Stimulated activated CD4-positive, alpha-beta T cell treated with anti-CD3 and anti-CD28 coated beads, Interleukin-1b, Interleukin-23, amount 100 ng/mL, for 24 hours (primary cell): ENCODE measurements around the gene ITPR3.
A peak's percentile ranks its signal among the peaks of the same experiment; 100 is the strongest.

ENCODE experiments used
- DNase-seq, 4 experiments: peaks; one replicate each; pipeline ENCODE4 v3.0.0-alpha.2; 2020; ENCODE audit warnings: low read depth in 4 of 4, low spot score in 1 of 4

The ITPR3 gene

DNA sequence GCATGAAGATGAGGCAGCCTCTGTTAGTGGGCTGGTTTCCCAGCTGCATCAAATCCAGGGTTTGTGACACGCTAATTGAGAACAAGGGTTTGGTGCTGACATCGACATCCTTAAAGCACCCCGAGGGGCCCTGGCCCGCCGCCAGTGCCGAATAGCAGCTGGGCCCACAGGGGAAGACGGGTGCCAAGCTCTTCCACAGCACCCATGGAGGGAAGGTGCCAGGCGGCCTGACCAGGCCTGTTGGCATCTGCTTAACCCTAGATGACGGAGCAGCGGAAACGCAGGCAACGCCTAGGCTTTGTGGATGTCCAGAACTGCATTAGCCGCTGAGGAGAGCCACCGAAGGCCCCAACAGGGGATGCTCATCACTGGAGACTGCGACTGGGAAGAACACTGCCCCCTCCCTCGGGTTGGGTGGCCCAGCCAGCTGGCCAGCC, 74.3 kb downstream of the ITPR3 start:
- DNase-seq: no peak

DNA sequence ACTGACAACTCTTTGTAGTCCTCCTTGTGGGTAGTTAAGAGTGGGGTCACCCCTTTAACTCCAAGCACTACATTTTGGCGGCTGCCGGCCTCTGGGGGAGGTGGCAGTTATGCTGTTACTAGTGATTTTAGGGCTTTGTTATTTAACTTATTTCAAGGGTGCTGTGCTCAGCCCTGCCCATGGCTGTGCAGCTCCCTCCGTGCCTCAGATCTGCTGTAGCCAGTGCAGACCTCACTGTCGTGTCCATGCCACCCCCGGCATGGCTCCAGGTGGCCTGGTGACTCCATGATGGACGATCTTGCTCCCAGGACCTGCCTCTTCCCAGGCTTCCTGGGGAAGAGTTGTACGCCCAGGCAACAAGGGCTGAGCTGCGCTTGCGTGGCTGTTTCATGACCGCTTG, 75.0 kb downstream of the ITPR3 start:
- no peak for DNase-seq

DNA sequence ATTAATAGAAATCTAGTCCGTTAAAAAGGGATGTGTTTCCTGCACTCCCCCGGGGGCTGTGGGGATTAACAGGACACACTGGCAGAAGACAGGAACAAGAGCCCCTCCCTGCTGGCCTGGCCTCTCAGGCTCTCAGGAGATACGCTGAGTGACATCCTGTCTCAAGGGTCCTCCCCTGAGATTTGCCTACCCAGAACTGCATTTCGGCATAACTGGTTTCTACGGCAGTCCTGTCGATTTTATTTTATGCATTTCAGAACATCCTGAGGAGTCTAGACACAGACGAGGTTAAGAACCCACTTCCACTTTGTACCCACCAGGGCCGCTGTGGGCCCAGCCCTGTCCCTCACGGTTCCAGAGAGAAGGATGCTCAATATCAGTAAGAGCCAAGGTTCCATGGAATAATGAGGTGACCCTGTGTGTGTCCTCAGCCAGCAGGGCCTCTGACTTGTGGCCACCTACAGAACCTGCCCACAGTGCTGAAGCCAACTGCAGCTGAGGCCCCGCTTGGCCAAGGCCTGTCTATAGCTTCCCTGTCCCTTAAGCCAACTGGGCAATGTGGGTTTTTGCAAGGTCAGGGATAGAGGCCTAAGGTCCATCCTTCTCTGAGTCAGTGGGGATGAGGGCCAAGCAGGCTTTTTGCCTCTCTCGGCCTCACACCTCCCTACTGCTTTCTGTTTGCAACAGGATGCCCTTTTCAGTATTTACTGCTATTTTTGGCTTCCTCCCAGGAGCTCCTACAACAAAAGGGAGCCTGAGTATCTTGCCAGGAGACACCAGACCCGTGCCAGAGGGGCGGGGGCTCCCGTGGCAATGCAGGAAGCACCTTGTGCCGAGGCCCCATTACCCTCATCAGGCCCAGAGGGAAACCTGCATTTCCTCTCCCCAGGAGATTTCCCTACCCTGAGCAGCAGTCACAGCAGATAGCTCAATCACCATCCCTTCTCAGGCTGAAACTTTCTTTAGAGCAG, 75.7 kb downstream of the ITPR3 start:
- no peak for DNase-seq

DNA sequence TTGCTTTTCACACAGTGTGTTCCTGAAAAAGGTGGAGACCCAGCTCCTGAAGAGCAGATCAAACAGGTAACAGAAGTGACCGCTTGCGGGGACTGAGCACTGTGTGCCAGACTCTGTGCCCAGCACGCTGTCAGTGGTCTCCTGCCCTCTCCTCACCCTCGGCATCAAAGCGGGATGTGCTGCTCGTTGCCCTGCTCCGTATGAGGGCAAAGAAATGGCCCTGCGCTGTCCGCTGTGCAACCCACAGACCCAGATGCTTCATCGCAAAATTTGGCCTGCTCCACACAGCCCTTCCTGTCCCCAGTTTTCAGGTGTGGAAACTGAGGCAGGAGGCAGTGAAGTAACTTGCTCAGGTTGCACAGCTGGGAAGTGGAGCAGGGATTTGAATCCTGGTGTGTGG, 76.7 kb downstream of the ITPR3 start:
- no peak for DNase-seq

DNA sequence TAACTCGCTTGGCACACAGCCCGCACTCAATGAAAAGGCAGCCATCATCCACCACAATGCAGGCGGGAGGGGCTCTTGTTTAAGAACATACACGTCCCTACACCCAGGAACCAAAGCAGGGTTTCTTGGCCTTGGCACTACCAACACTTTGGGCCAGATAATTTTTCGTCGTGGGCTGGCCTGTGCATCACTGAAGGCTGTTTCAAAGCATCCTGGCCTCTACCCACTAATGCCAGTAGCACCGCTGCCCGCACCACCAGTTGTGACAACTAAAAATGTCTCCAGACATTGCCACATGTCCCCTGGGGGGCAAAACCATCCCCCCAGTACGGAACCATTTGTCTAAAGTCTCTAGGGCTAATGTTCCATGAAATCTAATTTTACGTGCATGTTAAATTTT, 77.4 kb downstream of the ITPR3 start:
- DNase-seq: no peak

DNA sequence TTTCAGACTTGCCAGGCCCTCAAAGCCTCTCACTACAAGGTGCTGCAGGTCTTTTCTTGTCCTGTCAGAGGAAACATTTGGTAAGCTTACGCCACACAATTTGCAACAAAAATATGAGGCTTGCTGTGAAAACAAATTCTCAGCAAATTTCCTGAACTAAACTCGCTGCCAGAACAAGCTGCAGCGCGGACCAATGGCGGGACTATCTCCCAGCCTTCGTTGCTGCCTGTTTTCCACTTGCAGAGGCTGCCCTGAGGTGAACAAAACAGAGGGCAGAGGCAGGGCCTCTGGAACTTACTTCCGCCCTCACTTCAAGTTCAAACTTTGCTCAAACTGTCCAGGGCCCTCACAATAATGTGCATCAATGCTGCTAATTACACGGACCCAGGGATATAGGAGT, 78.0 kb downstream of the ITPR3 start:
- no peak for DNase-seq

DNA sequence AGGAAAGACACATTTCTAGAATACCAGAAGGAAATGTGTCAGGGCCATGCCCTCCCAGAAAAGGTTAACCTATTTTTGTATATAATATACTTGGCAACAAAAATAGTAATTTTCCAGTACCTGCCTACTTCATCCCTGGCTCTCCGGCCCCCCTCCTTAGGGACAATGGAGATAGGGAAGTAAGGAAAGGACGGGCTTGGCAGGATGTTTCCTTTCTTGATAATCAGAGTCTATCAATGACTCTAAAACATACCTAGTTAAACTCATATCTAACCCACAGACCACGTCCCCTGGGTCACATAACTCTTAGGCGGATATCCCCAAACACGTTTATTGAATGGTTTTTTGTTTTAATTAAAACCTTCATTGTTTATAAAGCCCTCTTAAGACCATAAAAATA, 78.6 kb downstream of the ITPR3 start:
- DNase-seq: no peak

DNA sequence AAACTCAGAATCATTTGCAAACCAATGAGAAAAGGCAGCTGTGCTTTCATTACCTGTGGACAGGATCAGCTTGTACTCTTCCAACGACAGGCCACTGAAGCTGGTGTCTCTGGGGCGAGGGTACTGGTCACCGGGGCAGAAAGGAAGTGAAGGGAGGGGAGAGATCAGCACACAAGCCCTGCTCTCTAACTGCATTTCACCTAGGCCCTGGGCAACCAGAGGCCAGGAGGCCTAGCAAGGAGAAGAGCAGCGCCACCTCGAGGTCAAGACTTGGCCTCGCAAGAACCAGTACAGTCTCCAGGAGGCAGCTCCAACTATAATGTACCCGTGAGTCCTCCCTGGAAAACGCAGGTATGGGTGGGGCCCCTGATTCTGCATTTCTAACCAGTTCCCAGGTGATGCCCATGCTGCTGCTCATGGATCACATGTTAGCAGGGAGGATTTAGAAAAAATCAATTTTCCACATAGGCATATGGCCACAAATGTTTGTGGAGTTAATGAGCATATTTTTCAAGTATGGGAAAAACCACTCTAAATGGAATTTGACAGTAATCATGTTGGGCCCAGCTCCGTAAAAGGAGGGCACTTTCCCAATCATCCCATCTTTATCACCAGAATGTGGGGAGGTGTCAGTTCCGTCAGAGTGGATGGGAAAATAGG, 79.4 kb downstream of the ITPR3 start:
- peak in 2 of 4 experiments; percentile 54 to 62 for DNase-seq

DNA sequence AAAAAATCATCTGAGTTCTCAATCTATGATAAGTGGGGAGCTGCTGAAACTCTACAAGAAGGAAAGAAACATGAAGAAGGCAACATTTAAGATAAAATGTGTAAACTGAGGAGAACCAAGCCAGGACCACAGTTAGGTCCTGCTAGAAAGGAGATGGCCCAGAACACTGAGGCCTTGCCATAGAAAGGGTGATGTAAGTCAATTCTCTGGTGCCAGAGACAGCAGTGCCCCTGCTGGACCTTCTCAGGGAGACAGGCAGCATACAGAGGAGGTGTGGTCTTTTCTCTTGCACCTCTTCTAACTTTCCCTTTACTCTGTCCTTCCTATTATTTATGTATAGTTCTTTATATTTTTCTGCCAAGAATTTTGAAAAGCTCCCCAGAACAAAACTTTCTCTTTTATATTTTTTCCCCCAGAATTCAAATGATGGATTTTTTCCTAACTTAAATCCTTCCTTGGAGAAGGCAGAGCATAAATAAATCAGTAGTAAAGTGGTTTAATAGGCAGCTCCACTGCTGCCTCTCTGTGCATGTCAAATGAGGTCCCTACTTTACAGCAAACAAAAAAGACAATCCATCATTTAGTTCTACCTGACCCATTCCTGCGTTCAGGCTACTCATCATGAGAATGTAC, 81.3 kb downstream of the ITPR3 start:
- DNase-seq: no peak

DNA sequence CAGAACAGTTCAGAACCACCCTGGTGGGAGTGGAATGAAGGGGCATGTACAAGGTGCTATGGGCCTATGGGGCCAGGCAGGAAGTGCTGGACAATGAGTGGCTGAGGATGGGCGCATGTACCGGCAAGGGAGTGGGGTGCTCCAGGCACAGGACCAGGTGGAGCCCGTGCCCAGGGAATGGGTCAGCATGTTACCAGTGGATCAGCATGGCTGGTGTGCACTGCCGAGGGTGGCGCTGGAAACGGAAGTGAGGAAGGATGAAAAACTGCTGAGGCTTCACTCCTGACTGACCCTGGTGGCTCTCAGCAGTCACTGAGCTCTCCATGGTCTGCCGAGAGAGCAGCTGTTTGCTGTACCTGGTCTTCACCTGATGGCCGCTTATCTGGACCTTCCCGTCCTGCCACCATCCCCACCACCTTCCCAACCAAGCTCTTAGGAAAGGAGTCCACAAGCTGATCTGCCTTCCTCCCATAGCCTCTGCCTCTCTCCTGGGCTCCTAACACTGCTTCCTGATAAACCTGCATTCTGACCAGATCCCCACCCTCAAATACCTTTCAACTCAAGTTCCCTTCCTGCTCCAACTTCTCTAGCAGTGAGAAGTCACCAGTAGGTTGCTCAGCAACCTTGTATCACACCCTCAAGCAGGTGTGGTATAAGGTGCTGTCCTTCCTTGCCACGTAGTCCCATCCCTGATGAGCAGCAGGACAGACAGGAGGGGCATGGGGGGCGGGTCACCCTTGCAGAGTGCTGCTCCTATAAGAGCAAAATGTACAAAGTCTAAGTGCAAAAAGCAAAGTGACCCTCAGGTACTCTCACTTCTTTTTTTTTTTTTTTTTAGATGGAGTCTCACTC, 83.3 kb downstream of the ITPR3 start:
- no peak for DNase-seq

DNA sequence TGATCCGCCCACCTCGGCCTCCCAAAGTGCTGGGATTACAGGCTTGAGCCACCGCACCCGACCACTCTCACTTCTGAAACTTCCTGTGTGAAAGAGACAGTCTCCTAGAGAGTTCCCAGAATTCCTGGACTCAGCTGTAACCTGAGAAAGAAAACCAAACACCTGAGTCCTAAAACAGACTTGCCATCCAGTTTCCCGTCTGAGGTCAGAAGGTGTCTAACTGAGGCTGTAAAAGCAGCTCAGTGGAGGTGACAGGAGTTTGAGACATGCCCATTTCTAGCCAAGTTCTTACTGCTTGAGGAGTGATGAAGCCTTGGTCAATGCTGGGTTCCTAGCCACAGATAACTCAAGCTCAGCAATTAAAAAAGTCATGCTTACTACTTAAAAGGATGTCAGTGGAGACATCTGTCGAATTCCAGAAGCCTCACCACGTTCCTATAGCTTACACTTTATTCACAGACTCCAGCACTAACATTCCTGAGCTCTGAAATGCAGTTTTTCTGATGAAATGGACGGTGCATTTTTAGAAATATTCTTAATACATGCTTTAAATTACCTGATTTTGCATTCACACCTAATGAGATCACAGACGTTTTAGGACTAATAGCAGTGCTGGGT, 84.3 kb downstream of the ITPR3 start:
- no peak for DNase-seq

DNA sequence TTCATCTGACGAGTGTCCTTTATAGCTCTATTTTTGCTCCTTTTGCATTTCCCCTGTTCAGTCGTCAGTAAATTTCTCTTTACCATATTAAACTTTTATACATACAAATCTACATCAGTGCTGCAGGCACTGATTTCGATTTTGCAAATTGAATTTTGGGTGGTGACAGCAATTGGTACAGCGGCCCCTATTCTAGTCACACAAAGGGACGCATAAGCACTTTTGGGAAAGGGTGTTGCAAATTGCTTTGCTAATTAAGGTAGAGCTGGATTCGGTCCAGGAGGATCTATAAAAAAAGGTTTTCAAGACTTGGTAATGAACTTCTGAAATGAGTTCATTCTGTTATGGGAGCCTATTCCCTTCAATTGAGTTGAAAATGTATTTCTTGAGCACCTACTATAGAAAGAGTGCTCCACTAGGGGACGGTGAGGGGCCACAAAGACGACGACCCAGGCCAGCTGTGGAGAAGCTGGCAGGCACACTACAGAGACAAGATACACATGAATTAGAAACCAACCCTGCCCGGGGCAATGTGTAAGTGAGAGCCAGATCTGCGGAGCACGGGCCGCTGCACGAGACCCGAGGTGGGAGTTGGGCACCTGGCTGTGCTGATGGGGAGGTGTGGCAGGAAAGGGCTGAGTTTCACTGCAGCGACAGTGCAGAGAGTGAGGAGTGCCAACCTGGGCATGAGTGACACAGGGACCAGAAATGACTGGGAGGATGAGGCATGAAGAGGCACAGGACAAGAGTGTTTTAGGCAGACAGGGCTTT, 85.0 kb downstream of the ITPR3 start:
- no peak for DNase-seq

DNA sequence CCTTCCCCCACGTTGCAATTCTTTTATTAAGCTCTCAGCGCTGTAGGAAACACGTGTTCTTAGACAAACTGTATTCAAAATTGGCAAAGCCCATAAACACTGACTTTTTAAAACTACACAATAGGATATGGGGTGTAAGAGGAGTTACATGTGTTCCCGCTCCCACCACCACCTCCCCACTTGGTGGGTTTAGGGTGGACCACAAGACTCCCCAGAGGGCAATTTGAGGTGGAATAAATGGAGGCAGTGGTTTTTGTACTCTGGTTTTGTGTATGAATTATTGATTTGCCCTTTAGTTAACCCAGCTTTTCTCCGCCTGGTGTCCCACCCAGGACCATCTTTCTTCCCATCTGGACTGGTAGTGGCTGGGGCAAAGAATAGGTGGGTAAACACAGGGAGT, 86.6 kb downstream of the ITPR3 start:
- no peak for DNase-seq

DNA sequence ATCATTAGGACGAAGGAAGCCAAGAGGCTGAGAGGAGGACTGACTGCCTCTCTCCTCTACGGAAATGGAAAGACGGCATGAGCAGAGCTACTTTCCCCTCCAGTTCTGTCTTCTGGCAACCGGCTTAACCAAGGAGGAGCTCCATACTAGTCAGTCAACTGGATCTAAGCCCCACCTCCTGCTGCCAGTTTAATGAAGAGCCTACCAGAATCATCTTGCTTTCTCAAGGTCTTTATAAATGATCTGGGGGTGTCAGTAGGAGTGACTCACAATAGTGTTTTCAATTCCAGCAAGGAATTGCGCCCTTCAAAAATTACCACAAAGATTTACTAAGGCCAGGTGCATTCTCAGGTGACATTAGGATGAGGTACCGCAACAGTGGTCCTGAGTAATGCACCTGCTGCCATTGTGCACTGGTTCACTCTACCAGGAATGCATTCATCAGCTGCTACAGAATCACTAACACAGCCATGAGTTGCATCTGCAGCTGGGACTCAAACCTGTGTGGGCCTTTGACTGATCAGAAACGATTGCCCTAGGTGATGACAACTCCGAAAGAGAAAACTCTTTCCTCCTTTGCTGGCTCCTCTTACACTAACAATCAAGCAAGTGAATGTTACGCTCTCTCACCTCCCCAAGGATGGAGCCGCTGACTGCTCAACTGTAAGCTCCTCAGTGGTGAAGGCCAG, 87.5 kb downstream of the ITPR3 start:
- DNase-seq: no peak

DNA sequence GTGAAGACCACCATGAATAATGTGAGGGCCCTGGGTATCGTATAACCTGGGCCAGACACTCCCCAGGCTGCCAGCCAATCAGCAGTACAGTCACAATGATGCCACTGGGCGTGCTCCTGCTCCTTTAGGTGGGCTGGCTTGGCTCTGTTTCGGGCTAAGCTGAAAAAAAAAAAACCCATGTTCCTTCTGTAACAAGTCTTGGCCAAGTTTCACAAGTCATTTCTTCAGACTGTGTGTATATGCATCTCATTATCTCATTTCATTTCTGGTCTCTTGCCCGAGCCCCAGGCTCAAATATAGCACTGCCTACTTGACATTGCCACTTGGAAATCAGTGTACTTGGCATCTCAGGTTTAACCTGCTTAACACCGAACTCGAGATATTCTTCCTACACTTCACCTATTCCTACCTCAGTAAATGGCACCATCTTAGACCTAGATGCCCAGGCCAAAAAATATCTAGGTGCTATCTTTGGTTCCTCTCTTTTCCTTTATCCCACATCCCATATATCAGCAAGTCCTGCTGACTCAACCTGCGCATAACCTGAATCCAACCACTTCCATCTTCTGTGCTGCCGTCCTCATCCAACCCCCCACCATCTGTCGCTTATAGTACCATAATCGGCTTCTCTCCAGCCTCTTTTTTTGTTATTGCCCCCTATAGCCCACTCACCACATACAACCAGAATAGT, 88.6 kb downstream of the ITPR3 start:
- DNase-seq: no peak

DNA sequence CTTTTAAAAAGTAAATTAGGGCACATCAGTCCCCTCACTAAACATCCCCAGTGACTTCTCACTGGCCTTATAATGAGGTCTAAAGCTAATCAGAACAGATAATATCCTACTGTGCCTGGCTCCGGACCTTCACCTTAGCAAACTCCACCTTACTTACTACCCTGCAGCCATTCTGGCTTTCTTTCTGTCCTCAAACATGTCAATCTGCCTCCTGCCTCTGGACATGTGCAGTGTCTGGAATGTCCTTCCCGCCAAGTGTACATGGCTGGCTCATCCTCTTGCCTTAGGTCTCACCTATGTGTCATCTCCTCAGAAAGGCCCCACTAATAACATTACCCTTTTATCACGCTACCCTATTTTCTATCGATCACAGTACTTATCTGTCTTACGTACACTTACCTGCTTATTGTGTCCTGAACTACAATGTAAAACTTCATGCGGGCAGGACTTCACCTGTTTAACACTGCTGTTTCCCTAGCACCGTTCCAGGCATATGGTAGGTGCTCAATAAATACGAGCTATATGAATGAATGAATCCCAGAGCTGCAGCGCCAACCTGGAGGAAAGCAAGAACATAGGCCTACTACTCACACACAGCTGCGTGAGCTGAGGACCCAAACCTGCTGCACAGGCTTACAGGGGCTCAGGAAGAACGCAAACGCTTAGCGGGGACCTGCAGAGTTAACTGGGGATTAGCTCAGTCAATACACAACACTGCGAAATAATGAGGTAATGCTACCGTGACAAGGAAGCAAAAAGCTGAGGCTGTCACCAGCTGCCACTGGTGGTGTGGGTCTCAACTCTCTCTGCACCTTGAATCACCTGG, 89.4 kb downstream of the ITPR3 start:
- no peak for DNase-seq
